NCI-H146 treated with DMSO at 0.1 percent for 48 hours (cell line): ENCODE results near the gene ZNF284.

Experiments used
- DNase-seq: peaks from one replicate; lab custom pipeline; 2025; ENCODE audit not compliant: unreplicated experiment; lab: John Stamatoyannopoulos, UW

Gene ZNF284

DNA sequence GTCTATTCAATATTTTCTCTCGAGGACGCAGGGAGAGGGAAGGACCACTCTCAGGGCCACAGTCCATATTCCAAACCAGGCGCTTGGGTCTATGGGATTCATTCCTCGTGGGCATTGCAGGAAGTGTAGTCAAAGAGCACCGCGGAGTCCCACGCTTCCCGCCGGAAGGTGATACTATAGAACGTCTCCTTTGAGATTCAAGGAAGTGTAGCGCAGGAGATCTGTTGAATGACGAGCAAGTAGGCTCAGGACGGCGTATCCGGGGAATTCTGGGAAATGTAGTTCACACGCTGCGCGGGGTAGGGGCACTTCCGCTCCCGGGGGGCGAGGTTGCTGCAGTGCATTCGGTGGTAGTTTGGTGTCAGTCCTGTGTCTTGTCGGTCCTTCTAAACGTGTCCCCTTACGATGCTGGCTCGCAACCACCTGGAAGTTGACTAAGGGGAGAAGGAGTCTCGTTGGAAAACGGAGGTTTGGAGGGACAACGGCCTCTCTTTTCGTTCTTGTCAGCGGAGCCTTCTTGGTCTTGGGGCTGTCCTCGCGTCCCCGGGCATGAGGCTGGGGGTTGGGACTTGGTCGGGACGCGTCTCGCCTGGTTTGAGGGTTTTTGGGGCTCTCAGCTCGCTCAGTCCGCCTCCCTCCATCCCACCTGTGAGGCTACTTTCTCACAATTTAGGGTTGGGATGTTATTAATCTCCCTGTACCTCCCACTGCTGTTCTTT lies at the start of gene ZNF284:
Gene ZNF284 (plus strand): TSS at position 336 of the 719 bp plus-strand sequence. CDS start 4,231 bp downstream, outside the sequence.
- DNase-seq: peak; percentile 95

DNA sequence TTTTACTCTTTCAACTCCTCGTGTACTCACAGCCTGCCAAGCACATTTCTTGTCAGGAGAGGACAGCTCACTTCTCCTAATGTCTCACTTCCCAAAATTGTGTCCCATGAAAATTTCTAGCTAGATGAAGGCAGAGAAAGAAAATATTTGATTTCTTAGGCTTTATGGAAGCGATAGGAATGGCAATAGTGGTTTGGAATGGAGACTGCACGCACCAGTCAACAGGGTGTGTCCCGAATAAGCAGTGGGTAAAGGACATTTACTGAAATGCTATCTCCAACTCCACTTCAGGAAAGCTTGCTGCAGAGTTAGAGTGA lies 47.1 kb upstream of the ZNF284 start:
- DNase-seq: no peak

DNA sequence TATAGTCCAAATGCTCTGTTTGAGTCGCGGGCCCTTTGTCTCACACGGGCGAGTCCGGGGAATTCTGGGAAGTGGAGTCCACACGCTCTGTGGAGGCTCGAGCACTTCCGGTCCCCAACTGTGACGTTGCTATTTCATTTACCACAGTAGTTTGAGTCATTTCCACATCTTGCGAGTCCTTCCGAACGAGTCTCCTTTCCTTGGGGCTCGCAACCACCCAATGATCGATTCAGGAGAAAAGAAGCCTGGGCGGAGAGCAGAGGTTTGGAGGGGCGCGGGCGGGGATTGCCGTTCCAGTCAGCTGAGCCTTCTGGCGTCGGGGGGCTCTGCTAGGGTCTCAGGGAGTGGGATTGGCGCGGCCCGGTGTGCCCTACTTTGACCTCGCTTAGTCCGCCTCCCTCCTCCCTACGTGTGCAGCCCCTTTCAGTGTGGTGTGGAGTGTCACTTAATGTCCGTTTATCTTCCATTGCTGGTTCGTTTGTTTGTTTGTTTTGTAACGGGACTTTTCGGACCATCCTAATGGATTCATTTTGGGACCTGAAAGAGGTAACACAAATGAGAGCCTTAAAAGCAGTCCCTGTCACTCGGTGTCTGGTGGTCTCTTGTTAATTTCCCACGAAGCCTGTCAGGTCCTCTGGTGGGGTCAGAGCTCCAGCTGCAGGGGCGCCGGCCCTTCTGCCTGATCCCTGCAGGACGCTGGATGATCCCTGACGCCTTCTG lies 46.6 kb upstream of the ZNF284 start, which contains the start of gene ZNF222:
Gene ZNF222 (plus strand): TSS at position 163 of the 720 bp plus-strand sequence. CDS start 58 bp downstream, at position 221.
- DNase-seq: peak; percentile 58

DNA sequence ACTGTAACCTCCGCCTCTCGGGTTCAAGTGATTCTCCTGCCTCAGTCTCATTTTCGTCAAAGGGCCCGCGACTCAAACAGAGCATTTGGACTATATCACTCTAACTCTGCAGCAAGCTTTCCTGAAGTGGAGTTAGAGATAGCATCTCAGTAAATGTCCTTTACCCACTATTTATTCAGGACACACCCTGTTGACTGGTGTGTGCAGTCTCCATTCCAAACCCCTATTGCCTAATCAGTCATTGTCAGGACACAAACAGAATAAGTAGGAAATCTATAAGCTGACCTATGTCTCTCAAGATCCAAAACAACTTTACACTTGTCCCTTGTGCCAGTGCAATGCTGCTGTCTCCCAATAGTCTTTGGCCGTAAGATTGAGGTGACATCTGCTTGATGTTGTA lies 45.3 kb upstream of the ZNF284 start:
- DNase-seq: no peak

DNA sequence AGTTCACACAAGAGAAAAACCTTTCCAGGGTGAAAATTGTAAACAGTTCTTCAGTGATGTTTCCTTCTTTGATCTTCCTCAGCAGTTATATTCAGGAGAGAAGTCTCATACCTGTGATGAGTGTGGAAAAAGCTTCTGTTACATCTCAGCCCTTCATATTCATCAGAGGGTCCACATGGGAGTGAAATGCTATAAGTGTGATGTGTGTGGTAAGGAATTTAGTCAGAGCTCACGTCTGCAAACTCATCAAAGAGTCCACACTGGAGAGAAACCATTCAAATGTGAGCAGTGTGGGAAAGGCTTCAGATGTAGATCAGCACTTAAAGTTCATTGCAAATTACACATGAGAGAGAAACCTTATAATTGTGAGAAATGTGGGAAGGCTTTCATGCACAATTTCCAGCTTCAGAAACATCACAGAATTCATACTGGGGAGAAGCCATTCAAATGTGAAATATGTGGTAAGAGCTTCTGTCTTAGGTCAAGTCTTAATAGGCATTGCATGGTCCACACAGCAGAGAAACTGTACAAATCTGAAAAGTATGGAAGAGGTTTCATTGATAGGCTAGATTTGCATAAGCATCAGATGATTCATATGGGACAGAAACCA lies 39.9 kb upstream of the ZNF284 start:
- no peak for DNase-seq

DNA sequence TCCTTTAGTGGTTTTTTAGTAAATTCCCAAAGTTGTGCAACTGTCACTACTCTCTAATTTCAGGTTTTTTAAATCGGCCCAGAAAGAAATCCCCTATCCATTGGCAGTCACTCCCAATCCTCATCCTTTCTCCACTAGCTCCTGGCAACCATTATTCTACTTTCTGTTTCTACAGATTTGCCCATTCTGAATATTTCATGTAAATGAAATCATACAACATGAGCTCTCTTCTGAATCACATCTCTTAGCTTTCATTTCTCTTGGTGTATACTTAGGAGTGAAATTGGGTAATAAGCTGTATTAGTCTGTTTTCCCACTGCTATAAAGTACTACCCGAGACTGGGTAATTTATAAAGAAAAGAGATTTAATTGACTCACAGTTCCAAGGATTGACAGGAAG lies 29.8 kb upstream of the ZNF284 start:
- no peak for DNase-seq

DNA sequence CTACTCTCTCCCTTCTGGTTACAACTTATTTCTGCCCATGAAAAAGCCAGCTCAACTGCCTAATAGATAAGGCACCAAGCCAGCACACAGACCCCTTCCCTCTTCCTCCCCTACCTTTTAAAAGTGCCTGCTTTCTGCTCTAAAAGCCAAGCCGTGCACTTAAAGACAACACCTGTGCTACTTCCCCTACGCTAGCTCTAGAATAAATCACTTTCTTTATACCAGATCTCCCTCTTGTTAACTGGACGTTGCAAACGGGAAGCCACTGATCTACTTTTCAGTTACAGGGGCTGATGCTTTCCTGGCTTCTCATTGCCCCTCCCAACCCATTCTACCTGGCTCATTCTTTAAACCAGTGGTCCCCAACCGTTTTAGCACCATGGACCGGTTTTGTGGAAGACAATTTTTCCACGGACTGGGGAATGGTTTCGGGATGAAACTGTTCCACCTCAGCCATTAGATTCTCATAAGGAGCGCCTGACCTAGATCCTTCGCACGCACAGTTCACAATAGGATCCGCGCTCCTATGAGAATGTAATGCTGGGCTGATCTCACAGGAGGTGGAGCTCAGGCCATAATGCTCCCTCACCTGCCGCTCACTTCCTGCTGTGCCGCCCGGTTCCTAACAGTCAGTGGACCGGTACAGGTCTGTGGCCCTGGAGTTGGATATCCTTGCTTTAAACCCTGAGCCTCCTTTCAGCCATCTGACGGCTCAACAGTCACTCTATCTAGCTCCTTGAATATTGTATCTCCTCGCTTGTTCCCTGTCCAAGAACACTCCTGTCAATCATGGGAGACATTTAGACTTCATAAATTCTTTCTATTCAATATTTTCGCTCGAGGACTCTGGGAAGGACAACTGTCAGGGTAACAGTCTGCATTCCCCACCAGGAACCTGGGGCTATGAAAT lies 21.0 kb upstream of the ZNF284 start:
- peak; percentile 81 for DNase-seq

DNA sequence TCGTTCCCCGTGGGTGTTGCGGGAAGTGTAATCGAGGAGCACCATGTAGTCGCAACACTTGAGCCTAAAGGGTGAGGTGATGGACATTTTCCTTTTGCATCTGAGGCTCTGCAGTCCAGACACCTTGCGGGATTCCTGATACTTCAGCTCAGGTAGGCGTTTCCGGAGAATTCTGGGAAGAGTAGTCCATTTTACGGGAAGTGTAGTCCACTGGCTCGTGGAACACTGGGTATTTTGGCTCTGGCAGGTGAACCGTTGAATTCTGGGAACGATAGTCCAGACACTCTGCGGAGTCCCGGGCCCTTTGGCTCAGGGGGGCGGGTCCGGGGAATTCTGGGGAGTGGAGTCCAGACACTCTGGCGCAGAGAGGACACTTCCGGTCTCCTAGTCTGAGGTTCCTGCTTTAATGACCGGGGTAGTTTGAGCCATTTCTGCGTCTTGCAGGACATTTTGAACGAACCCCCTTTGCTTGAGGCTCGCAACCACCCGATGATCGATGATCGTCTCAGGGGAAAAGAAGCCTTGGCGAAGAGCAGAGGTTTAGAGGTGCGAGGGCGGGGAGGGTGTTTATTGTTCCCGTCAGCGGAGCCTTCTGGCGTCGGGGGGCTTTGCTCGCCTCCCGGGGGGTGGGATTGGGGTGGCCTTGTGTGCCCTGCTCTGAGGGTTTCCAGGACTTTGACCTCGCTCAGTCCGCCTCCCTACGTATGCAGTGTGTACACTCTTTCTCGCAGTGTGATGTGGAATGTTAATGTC lies 20.1 kb upstream of the ZNF284 start, which contains the start of gene ZNF223:
Gene ZNF223 (plus strand): TSS at position 387 of the 753 bp plus-strand sequence. CDS start 3,141 bp downstream, outside the sequence.
- peak; percentile 99 for DNase-seq

DNA sequence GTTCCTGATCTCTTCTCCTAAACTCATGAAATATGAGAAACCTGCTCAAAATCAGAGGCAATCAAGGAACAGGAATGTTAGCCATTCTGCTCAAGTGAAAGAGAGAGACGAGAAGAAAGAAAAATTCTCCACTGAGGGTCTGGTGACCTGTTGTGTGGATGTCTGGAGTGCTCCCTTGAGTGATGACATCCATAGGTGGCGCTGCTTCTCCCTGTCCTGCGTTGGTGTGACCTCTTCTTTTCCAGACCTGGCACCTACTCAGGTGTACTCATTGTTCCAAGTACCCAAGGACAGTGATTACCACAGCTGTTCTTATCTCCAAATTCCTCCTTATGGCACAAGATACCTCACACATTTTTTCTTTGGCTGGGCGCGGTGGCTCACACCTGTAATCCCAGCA lies 16.1 kb upstream of the ZNF284 start:
- no peak for DNase-seq

DNA sequence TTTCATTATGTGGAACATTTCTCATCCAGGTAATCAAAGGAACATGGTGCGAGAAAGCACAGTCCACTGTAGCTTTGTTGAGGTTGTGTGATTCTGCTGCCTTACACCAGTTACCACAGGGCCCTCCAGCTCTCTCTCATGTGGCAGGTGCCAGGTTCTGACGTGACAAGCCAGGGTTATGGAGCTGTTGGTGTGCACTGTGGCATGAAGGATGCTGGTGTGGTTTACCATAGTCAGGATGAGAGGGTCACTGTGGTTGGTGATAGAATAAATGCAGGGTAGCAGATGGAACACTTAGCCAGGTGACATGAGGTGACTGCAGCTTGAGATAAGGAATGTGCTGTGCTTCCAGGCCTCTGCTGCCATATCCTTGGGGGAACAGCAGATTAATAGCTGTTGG lies 12.7 kb upstream of the ZNF284 start:
- no peak for DNase-seq

DNA sequence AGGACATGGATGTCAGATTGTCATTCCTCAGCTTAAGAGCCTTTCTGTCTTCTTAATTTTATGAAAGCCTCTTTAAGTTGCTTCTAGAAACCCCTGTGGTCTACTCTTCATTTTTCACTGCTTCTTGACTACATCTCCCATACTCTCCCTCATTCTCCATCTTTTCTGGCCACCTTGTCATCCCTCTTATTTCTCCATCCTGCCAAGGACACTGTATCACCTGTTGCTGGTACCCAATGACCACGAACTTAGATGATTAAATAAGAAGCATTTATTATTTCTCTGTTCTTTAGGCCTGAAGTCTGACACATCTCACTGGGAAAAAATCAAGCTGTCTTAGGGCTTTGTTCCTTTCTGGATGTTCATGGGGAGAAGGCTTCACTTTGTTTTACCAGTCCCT lies 10.9 kb upstream of the ZNF284 start:
- no peak for DNase-seq

DNA sequence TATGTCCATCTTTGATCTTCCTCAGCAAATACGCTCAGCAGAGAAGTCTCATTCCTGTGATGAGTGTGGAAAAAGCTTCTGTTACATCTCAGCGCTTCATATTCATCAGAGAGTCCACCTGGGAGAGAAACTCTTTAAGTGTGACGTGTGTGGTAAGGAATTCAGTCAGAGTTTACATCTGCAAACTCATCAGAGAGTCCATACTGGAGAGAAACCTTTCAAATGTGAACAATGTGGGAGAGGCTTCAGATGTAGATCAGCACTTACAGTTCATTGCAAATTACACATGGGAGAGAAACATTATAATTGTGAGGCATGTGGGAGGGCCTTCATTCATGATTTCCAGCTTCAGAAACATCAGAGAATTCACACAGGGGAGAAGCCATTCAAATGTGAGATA lies 5.7 kb upstream of the ZNF284 start:
- no peak for DNase-seq

DNA sequence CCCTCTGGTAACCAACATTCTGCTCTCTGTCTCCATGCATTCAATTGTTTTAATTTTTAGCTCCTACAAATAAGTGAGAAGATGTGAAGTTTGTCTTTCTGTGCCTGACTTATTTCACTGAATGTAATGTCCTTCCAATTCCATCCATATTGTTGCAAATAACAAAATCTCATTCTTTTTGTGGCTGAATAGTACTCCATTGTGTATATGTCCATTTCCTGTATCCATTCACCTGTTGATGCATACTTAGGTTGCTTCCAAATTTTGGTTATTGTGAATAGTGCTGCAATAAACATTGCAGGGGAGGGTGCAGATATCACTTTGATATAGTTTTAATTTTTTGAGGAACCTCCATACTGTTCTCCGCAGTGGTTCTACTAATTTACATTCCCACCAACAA lies 2.5 kb upstream of the ZNF284 start:
- DNase-seq: no peak

DNA sequence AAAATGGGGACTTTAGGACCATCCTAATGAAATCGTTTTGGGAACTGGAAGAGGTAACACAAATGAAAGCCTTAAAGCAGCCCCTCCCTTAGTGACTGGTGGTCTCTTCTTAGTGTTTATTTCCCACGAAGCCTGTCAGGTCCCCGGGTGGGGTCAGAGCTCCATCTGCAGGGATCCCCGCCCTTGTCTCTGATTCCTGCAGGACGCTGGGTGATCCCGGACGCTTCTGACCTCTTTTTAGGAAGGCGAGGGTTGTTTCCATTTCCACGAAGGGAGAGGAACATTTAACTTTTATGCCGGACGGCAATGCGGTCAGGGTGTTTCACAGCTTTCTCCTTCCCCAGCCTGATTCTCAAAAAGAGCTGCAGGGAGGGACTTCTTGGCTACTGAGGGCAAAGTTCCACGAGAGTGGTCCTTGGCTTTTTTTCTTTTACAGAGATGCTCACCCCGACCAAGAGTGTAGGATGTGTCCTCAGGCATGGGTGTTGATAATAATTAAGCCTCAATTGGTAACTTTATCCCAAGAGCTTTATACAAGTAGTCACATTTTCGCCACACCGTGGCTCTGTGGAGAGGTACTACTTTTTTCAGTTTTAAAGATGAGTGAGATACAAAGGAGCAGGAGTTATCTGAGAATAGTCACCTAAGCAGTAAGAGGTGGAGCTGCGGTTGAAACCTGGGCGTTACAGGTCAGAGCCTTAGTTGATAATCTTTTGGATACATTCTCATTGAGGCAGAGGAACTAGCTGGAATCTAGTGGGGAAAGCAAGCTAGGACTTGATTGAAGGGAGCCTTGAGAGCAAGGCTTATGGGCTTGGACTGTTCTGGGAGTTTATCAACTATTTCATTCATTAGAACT lies 813 bp downstream of the ZNF284 start:
- DNase-seq: no peak

DNA sequence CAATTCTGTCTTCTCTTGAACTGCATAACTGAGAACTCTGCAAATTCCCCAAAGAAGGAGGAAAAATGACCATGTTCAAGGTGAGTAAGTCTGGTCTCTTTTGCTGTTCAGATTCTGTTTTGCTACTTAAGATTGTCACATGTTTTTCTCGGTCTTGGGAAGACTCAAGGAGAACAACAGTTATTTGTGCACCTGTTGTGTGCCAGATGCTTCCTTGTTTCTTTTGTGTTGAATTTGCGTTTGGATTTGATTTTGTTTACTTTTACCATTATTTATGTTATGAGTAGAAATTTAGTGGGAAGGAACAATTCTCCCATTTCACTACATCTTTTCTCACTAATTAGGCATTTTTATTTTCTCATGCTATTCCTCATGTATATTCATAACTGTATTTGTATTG lies 4.4 kb downstream of the ZNF284 start:
- no peak for DNase-seq

DNA sequence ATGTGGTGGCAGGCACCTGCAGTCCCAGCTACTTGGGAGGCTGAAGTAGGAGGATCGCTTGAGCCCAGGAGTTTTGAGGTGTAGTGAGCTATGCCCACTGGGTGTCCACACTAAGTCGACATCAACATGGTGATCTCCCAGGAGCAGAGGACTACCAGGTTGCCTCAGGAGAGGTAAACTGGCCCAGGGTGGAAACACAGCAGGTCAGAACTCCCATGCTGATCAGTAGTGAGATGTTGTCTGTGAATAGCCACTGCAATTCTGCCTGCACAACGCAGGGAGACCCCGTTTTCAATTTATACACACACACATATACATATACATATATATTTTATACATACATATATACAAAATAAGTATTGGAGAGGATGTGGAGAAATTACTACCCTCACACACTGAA lies 20.1 kb downstream of the ZNF284 start:
- DNase-seq: no peak

DNA sequence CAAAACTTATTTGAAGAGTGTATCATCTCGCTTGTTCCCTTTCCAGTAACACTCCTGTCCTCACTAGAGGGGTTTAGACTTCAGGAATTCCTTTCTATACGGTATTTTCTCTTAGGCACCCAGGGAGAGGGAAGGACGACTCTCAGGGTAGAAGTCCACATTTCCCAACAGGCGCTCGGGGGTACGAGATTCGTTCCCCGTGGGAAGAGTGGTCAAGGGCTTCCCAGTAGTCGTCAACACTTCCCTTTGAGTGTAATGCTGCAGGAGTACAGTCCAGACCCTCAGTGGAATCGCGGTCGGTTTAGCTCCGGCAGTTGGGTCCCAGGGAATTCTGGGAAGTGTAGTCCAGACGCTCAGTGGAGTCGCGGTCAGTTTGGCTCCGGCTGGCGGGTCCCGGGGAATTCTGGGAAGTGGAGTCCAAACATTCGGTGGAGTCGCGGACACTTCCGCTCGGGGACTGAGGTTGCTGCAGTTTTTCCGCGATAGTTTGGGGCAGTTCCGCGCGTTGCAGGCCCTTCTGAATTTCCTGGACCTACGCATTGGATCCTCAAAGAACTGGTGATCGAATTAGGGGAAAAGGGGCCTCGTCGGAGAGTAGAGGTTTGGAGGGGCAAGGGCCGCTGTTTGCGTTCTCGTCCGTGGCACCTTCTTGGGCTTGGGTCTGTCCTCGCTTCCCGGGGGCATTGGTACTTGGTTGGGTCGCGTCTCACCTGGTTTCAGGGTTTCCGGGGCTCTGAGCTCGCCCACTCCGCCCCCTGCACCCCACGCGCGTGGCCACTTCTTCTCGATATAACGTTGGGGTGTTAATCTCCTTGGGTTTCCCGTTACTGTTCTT lies 22.2 kb downstream of the ZNF284 start, which contains the start of gene ZNF224:
Gene ZNF224 (plus strand): TSS at position 431 of the 835 bp plus-strand sequence. CDS start 3,513 bp downstream, outside the sequence.
- peak; percentile 95 for DNase-seq

DNA sequence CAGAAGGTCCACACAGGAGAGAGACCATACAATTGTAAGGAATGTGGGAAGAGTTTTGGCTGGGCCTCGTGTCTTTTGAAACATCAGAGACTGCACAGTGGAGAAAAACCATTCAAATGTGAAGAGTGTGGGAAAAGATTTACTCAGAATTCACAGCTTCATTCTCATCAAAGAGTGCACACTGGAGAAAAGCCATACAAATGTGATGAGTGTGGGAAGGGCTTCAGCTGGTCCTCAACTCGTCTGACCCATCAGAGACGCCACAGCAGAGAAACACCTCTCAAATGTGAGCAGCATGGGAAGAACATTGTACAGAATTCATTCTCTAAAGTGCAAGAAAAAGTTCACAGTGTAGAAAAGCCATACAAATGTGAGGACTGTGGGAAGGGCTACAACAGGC lies 35.8 kb downstream of the ZNF284 start:
- no peak for DNase-seq
